Measurements from ENCODE around the gene RGP1.

Gene RGP1

GRCh38 chr9:35723908-35724307 lies 25.2 kb upstream of the RGP1 start:
- no peak for DNase-seq

- no peak for DNase-seq
Observed at GRCh38 chr9:35725362-35725761, 23.7 kb upstream of the RGP1 start.

- DNase-seq: peak; percentile 43
Observed at GRCh38 chr9:35726931-35727330, 22.2 kb upstream of the RGP1 start.

DNA sequence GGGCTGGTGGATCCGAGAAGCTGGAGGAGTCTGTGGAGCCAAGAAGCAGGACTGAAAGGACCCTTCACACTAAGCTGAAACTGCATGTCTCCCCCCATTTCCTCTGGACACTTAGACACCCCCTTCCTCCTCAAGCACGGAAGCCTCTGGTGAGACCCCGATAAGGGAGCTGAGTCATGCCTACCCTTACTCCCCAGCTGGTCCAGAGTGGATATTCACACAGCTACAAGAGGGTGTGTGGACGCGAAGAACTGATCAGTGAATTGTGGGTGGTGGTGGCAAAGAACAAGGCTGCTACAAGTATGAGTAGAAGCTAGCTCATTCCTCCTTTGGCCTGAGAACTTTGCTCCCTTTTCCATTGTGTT lies 21.4 kb upstream of the RGP1 start:
- DNase-seq: no peak

DNA sequence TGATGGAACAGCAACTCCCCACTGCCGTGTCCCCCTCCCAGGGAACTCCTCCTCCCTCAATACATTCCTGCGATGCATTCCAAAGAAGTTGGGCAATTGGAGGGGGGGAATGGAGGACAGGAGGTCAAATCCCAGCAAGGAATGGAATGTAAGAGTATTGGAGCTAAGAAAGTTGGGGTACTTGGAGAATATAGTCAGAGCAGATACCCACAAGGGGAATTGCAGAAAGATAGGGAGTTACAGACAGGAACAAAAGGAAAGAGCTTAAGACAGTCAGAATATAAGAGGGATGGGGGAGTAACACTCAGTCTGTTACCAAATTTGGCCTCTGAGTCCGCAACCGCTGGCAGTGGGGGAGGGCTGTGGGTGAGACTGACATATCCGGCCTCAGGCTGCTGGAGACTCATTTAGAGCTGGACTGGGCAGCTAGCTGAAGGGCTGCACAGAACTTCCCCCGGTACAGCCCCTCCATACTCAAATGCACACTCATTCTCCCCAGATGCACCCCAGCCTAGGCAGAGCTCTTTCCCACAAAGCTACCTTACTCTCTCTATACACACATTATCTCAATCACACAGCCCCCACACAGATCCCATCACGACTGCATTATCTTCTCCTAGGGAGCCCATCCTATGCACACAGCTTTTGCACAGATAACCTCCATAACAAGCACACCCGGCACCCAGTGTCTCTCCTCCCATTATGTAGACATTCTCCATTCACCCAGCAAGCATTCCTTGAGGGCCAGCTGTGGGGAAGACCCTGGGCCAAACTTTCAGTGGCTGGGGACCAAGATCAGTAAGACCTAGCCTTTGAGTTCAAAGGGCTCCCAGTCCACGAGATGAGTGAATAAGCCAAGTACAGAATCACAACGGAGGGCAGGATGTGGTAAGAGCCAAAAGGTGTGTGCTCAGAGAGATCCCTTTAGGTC lies 20.8 kb upstream of the RGP1 start:
- DNase-seq: peak; percentile 77

DNA sequence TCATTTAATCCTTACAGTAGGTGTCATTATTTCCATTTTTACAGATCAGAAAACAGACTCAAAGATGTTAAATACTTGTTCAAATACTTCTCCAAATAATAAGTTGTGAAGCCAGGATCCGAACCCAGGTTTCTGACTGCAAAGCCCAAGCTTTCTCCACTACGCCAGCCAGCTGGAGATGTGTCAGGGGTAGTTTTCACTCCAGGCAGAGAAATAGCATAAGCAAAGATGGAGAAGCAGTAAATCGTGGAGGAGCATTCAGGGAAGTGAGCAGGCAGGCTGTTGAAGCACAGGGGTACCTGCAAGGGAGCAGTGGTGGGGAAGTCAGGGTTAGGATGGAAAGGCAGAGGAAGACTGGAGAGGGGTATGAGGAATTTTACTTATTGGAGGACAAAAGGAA lies 20.0 kb upstream of the RGP1 start:
- no peak for DNase-seq

GRCh38 chr9:35729700-35730485 lies 19.2 kb upstream of the RGP1 start:
- DNase-seq: peak; percentile 60

GRCh38 chr9:35730486-35730854 lies 18.6 kb upstream of the RGP1 start:
- DNase-seq: no peak

- DNase-seq: no peak
Observed at GRCh38 chr9:35731415-35732184, 17.5 kb upstream of the RGP1 start.

DNA sequence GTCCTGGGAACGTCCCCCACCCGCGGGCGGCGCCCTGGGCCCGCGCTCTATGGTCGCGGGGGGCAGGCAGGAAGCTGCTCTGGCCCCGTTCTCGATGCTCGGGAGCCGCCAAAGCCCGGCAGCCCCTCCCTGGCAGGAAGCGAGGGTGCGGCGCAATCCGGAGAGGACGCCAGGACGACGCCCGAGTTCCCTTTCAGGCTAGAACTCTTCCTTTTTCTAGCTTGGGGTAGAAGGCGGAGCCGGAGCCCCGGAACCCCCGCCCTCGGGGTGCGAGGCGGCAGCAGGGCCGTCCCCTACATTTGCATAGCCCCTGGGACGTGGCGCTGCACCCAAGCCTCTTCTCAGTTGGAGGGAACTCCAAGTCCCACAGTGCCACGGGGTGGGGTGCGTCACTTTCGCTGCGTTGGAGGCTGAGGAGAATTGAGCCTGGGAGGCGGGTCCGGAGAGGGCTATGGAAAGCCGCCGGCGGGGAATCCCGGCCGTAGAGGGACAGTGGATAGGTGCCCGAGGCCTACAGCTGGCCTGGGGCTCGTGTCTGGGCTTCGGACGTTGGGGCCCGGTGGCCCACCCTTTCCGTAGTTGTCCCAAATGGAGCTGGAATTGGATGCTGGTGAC lies 16.8 kb upstream of the RGP1 start, which contains the start of the genes CREB3 and TLN1:
Gene CREB3, plus strand, starts transcription at position 482 of the 615 bp plus-strand sequence. Its CDS starts 107 bp downstream, at position 589.
Gene TLN1, minus strand, starts transcription at position 11 of the 615 bp plus-strand sequence. CDS start 6,501 bp downstream, outside the sequence.
- DNase-seq: peak; percentile 99

- DNase-seq: no peak
Observed at GRCh38 chr9:35732800-35733541, 16.1 kb upstream of the RGP1 start.

DNA sequence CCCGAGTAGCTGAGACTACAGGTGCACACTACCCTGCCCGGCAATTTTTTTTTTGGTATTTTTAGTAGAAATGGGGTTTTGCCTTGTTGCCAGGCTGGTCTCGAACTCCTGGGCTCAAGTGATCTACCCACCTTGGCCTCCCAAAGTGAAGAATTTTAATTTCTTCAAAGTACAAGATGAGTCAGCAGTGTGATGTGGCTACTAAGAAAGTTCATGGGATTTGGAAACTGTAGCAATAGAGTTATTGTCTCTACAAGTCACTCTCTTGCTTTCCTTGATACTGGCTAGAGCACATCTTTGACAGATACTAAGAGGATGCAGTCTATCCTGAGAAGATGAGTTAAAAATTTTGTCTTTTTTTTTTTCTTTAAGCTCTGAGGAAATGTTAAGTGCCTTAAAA lies 15.0 kb upstream of the RGP1 start:
- no peak for DNase-seq

DNA sequence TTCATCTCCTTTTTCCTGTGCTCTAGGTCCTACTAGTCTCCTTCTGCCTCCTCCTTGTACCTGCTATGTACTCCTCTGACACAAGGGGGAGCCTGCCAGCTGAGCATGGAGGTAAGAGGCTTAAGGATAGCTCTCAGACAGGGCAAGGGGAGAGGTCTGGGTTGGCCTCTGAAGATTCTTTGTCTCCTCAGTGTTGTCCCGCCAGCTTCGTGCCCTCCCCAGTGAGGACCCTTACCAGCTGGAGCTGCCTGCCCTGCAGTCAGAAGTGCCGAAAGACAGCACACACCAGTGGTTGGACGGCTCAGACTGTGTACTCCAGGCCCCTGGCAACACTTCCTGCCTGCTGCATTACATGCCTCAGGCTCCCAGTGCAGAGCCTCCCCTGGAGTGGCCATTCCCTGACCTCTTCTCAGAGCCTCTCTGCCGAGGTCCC lies 12.9 kb upstream of the RGP1 start:
- DNase-seq: peak; percentile 82

GRCh38 chr9:35737143-35737542 lies 11.9 kb upstream of the RGP1 start:
- no peak for DNase-seq

DNA sequence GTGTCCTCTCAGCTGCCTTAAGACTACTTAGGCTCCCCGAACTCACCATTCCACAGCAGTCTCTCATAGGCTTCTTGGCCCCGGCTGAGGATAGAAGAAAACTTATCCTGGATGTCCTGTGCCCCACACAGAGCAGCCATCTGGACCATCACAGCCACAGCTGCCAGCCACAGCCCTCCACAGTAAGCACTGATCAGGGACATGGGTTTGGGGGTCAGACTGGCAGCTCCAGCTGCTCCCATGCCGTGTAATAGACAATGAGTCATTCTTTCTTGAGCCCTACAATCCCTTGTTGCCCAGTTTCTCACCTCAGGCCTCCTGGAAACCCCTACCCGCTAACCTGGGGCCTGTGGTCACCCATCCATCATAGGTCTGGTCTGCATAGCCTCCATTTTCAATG lies 10.9 kb upstream of the RGP1 start:
- no peak for DNase-seq

DNA sequence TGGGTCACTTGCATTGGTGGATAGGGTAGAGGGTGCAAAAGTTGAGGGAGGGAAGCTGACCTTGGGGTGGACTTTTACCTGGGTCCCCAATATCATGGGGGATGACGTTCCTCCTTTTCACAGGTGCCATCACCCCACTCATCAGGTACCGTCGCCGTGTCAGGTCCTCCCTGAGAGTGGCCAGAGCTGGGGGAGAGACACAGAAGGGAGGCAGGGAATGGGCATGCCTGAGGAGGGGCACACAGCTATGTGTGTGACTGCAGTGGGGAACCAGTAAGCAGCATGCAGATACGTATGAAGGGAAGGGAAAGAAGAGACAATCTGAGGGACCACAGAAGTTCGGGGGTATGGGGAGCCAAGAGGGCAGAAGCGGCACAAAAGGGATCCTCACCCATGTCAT lies 10.2 kb upstream of the RGP1 start:
- DNase-seq: no peak

GRCh38 chr9:35740243-35740642 lies 8.8 kb upstream of the RGP1 start:
- DNase-seq: no peak

DNA sequence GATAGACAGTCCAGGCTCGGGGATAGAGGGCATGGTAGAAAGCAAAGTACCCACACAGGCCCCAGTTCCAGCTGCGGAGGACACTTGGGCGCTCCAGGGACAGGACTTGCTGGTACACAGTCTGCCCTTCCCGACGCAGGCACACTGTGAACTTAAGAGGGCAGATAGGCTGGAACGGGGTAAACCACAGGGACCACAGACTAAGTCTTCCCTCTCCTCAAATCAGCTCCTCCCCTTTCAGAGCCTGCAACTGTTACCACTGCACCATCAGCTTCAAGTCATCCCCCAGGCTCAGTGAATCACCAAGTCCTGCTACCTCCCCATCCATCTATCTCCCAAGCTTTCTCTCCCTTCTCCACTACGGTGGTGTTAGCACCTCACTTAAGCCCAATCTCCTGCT lies 7.3 kb upstream of the RGP1 start:
- no peak for DNase-seq

DNA sequence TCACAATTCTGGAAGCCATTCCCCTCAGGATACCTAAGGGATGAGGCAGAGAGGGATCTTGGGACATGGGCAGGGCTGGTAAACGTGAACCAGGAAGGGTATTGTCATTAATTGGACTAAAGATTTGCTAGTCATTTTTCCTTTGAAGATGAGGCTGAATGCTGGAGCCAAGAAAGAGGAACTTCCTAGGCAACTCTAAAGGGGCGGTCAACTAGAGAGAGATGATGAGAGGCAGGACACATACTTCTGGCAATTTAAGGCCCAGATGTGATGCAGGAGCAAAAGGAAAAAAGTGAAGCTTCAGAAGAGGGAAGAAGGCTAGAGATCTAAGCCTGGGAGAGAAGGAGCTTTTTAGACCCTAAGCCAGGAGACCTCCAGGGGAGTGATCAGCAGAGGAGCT lies 5.6 kb upstream of the RGP1 start:
- no peak for DNase-seq

DNA sequence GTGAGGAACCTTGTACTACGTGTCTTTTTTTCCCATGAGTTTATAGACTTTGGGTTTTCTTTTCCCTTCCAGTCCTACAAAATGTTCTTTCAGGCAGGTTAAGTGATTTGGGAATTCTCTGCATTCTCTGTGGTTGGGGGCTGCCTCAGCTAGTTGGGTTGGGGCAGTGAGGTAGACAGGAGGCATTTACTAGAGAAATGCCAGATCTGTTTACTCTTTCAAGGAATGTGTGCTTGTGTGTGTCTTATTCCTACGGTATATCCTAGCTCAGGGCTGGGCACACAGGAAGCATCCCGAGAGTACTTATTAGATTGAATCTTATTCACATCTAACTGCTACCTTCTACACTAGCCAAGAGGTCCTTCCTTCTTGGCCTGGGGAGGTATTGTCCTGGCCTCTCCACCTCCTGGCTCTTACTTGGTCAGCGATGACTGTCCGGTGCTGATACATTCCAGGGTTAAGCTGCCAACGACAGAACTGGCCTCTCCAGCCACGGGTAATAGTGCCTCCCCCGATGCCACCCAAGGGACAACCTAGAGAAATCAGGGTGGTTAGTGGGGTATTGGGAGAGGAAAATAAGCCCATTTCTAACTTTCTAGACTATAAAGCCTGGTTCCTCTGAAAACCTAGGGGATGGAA lies 5.1 kb upstream of the RGP1 start:
- DNase-seq: no peak

DNA sequence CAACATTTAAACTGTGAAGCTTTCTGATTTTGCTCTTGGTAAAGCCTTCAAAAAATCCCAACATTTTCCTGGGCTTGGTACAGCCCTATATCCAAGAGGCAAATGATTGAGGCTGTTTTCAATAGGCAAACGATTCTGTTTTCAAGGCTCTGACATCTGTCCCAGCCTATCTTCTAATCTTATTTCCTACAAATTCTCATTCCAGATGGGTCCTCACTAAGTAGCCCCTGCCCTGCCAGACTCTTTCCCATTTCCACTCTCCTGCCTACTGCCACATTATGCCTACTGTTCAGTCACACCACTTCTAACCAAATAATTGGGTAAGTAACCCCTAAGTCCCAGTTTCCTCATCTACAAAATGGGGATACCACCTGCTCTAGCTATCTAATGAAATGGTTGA lies 3.5 kb upstream of the RGP1 start:
- DNase-seq: no peak
